HG03378 (cell line): ENCODE measurements around the gene REXO4.
"Not testable (repeated sequence)": the region's sequence is repeated elsewhere in the genome, so short reads cannot be mapped to it uniquely, and the experiment has no call there.

Experiments used
- ATAC-seq: cut with Tn5 transposase; IDR thresholded peaks from one replicate; pipeline ENCODE4 v1.9.1; 2021; ENCODE audit warnings: mild to moderate bottlenecking, moderate library complexity; ENCODE audit not compliant: unreplicated experiment

Gene REXO4

GRCh38 chr9:133451865-133452264 is 34.1 kb upstream of the REXO4 start:
- not testable (repeated sequence) for ATAC-seq

GRCh38 chr9:133449760-133450159 is 31.9 kb upstream of the REXO4 start:
- ATAC-seq: no peak

GRCh38 chr9:133448487-133448972 is 30.7 kb upstream of the REXO4 start:
- ATAC-seq: no peak

- ATAC-seq: no peak
These were observed 27.6 kb upstream of the REXO4 start for GRCh38 chr9:133445293-133445969.

- ATAC-seq: no peak
These were observed 26.2 kb upstream of the REXO4 start for GRCh38 chr9:133443982-133444381.

DNA sequence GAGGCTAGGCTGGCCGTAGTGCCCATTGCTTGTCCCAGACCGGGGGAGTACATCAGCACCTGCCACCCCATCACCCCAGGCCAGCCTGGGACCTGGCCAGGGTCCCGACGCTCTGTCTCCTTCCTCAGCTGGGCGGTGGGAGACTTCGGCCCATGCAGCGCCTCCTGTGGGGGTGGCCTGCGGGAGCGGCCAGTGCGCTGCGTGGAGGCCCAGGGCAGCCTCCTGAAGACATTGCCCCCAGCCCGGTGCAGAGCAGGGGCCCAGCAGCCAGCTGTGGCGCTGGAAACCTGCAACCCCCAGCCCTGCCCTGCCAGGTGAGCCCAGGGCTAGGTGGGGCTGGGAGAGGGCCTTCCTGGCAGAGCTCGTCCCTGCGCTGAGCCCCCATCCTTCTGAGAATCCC is 25.4 kb upstream of the REXO4 start:
- ATAC-seq: no peak

DNA sequence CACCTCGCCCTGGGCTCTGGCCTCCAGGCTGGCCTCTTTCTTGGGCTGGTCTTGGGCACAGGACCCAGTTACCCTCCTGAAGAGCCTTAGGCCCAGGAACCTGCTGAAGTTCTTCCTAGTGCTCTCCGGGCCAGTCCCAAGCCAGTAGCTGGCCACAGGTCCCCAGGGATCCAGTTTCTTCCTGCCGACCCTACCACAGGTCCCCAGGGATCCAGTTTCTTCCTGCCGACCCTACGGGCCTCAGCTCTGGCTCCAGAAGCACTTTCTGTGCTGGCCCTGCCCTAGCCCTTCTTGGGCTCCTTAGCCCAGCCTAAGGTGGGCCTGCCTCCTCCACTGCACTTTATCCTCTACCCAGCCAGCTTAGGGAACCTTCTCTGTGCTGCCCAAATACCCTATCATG is 23.8 kb upstream of the REXO4 start:
- ATAC-seq: no peak

DNA sequence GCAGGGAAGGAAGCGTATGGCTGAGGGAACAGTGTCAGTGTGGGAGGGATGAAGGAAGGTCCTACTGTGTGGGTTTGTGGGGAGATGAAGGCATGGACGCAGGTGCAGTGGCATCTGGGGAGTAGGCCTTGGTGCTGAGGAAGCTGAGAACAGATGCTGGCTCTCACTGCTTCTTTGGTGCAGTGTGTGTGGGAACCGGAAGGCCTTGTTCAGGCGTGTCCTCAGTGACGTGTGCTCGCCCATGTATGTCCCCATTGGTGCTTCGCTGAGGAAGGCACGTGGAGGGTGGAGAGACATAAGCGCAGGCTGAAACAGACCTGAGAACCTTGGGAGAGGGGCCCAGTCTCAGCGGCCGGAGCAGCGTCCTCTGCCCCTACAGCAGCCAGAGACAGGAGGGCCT is 23.1 kb upstream of the REXO4 start:
- peak; percentile 46 for ATAC-seq

DNA sequence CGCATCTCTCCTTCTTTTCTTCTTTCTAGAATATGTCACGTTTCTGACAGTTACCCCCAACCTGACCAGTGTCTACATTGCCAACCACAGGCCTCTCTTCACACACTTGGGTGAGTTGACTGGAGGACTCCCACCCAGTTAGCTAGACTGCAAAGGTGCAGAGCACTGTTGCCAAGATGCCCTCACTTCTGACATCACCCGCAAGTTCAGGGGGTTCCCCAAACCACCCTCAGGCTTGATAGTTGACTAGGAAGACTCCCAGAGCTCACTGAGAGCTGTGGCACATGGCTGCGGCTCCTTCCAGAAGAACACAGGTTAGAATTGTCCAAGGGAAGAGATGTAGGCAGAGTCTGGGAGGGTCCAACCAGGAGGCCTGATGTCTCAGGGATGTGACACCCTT is 21.5 kb upstream of the REXO4 start:
- no peak for ATAC-seq

- no peak for ATAC-seq
These were observed 20.1 kb upstream of the REXO4 start for GRCh38 chr9:133437753-133438531.

GRCh38 chr9:133436681-133437080 is 18.9 kb upstream of the REXO4 start:
- no peak for ATAC-seq

- ATAC-seq: no peak
These were observed 15.6 kb upstream of the REXO4 start for GRCh38 chr9:133433351-133433843.

- ATAC-seq: no peak
These were observed 12.4 kb upstream of the REXO4 start for GRCh38 chr9:133430244-133430643.

DNA sequence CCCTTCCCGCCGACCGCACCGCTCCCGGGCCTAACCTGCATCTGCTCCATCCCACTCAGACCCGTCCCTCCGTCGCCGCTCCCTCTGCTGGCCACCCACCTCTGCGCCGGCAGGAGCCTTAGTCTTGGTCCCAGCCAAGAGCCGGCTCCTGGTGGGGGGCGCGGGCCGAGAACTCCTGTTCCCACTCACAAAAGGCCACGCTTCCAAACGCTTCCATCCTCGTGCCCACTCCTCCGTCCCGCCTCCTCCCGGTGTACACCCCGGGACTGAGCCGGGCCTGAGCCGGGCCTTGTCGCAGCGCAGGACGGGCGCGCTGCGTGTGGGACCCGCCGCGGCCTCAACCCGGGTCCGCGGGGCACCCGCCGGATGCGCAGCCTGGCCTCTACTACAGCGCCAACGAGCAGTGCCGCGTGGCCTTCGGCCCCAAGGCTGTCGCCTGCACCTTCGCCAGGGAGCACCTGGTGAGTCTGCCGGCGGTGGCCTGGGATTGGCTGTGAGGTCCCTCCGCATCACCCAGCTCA is 11.9 kb upstream of the REXO4 start:
- ATAC-seq: no peak

- no peak for ATAC-seq
These were observed 11.4 kb upstream of the REXO4 start for GRCh38 chr9:133429214-133429613.

DNA sequence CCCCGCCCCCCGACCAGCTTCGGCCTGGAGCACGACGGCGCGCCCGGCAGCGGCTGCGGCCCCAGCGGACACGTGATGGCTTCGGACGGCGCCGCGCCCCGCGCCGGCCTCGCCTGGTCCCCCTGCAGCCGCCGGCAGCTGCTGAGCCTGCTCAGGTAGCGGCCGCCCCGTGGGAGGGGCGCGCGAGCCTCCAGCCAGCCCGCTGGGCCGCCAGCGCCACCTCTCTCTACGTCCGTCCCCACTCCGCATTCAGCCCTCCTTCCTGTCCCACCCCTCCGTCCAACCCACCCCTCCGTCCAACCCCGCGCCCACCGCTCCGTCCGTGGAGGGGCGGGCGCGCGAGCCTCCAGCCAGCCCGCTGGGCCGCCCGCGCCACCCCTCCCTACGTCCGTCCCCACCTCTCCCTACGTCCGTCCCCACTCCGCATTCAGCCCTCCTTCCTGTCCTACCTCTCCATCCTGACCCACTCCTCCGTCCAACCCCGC is 10.8 kb upstream of the REXO4 start:
- ATAC-seq: no peak

- ATAC-seq: no peak
These were observed 10.0 kb upstream of the REXO4 start for GRCh38 chr9:133427658-133428348.

GRCh38 chr9:133426011-133426410 is 8.2 kb upstream of the REXO4 start:
- ATAC-seq: no peak

DNA sequence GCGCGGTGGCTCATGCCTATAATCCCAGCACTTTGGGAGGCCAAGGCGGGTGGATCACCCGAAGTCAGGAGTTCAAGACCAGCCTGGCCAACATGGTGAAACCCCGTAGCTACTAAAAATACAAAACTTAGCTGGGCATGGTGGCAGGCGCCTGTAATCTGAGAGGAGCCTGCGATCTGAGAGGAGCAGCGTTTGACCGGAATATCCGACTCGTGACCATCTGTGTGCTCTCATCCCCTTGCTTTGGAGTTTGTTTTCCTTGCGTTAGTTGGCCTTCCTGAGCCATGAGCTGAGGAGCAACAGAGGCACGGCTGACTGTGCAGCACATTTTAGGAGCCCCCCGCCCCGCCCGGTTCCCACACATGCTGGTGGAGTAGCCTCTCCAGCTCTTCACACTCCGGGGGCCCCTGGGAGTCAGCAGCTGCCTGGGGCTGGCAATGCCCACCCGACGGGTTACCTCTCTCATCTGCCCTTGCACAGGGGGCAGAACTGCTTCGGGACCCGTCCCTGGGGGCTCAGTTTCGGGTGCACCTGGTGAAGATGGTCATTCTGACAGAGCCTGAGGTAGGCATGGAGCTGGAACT is 7.3 kb upstream of the REXO4 start:
- ATAC-seq: no peak

DNA sequence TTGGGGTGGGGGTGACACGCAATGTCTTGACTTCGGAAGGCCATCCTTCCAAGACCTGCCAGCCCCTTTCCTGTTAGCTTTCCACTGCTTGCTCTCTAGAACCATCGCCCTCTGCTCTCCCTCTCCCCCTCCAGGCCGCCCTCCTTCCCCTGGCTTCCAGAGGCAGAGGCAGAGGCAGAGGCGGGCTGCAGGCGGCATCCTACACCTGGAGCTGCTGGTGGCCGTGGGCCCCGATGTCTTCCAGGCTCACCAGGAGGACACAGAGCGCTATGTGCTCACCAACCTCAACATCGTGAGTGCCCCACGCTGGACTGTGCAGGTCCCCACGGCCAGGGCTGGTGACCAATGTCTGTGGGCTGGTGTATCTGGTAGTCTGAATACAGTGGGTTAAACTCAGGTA is 6.4 kb upstream of the REXO4 start:
- ATAC-seq: no peak

DNA sequence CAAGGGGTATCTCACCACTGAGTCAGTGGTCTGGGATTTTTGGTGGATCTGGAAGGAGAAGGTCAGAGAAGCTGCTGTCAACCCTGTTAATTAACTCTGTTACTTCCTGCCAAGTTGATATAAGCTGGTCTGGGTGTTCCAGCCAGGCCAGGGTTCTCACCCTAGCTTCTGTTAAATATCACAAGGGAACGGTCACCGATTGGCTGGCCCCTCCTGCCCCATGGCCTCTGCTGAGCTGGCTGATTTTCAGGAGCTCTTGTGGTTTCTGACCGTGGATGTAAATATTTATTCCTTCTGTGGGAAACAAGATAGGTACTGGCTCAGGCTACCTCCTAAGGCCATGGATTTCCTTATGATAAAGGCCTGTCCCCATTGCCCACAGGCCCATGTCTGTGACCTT is 5.4 kb upstream of the REXO4 start:
- no peak for ATAC-seq
